Activated B cell treated with CpG ODN at 0.5 μM for 24 hours (primary cell): ENCODE results near the gene NFKBIE. TPM values are rescaled to one million over a fixed set of nuclear protein-coding genes. Genes with fewer than 3 reads are reported as not detected.
A peak's percentile ranks its signal among the peaks of the same experiment; 100 is the strongest.

Experiments
- ATAC-seq: fragments of 200-7000 bp; cut with Tn5 transposase; one replicate; pipeline ENCODE4 v1.10.0; 2021; ENCODE audit warnings: low read depth, mild to moderate bottlenecking, moderate library complexity
- CTCF ChIA-PET: fragments of 350-600 bp; sonication (Branson Sonifier 250); formaldehyde crosslinking; loops from one replicate; lab custom pipeline; 2021; ENCODE audit warnings: antibody characterized with exemption; lab: Charles Lee
- POLR2A ChIA-PET: fragments of 350-600 bp; sonication (Branson Sonifier 250); formaldehyde crosslinking; loops from one replicate; lab custom pipeline; 2021; ENCODE audit warnings: antibody characterized with exemption; lab: Charles Lee
- DNase-seq: peaks from one replicate; pipeline ENCODE4 v3.0.0; 2022
- H3K27ac Mint-ChIP-seq: one replicate; pipeline ENCODE4 v1.8.0; 2020; ENCODE audit warnings: mixed read lengths
- H3K27me3 Mint-ChIP-seq: one replicate; pipeline ENCODE4 v1.8.0; 2021; ENCODE audit warnings: mixed read lengths
- H3K36me3 Mint-ChIP-seq: one replicate; pipeline ENCODE4 v1.8.0; 2021; ENCODE audit warnings: low read depth, mixed read lengths
- H3K4me1 Mint-ChIP-seq: one replicate; pipeline ENCODE4 v1.8.0; 2021; ENCODE audit warnings: mixed read lengths
- H3K4me3 Mint-ChIP-seq: one replicate; pipeline ENCODE4 v1.8.0; 2020; ENCODE audit warnings: mild to moderate bottlenecking, mixed read lengths
- H3K9me3 Mint-ChIP-seq: one replicate; pipeline ENCODE4 v1.8.0; 2020; ENCODE audit warnings: mixed read lengths
- CTCF ChIP-seq: fragments of 200-600 bp; IDR thresholded peaks from one replicate; pipeline ENCODE4 v1.8.0; 2022; ENCODE audit warnings: antibody characterized with exemption, mild to moderate bottlenecking
- intact Hi-C: fragments of 100-400 bp; cut with micrococcal nuclease; formaldehyde crosslinking; loops from one replicate; pipeline ENCODE4 v1.15.1; 2024
- total RNA-seq: library from RNA; stranded (reverse); gene quantifications from 2 replicates; pipeline ENCODE4 v1.2.3, GENCODE V29; 2022

The NFKBIE gene
- total RNA-seq, 1 donor from 2014 or later, result 94.7 TPM

GRCh38 chr6:44250067-44250717 is 15.2 kb downstream of the NFKBIE start:
- no peak for TF ChIP-seq CTCF
- H3K27ac Mint-ChIP-seq, result peak overlapping the region; percentile 99
- POLR2A ChIA-PET, result interaction anchor here (0.7 to 9.4 kb wide), 2 partner anchors 10 to 51 kb away, joined by 4 to 549 read pairs; partner anchors contain the start of genes NFKBIE and SLC35B2
- intact Hi-C loops, result no loop called here
- ATAC-seq, result no peak
- no peaks in the 10 kb centered on the region for H3K9me3 Mint-ChIP-seq
- CTCF ChIA-PET, result no interaction called here
- H3K4me3 Mint-ChIP-seq, result peak overlapping the region; percentile 99
- no peaks in the 10 kb centered on the region for H3K27me3 Mint-ChIP-seq
- peaks cover 84% of the 10 kb centered on the region for H3K36me3 Mint-ChIP-seq
- peaks cover 83% of the 10 kb centered on the region for H3K4me1 Mint-ChIP-seq
- DNase-seq, result no peak

- no peak for DNase-seq
- POLR2A ChIA-PET, result interaction anchor here (9.4 kb wide), 1 partner anchor 11 kb away, joined by 549 read pairs; the partner anchor contains the start of genes NFKBIE and SLC35B2
- Mint-ChIP-seq H3K4me3 (peak overlapping the region; percentile 99), H3K9me3 (no peaks in the 10 kb centered on the region), H3K27ac (peak overlapping the region; percentile 99), H3K36me3 (peaks cover 75% of the 10 kb centered on the region), H3K4me1 (peaks cover 76% of the 10 kb centered on the region), H3K27me3 (no peaks in the 10 kb centered on the region)
- ATAC-seq, result no peak
- no peak for TF ChIP-seq CTCF
- intact Hi-C loops, result loop anchor here (10.0 kb wide), 1 partner anchor 474 kb away; the partner anchor contains the start of gene VEGFA
- CTCF ChIA-PET, result no interaction called here
These were observed 16.1 kb downstream of the NFKBIE start for GRCh38 chr6:44249082-44249748.

GRCh38 chr6:44248579-44248978 is 16.8 kb downstream of the NFKBIE start:
- Mint-ChIP-seq H3K4me1 (peaks cover 71% of the 10 kb centered on the region), H3K27ac (peak overlapping the region; percentile 99), H3K27me3 (no peaks in the 10 kb centered on the region), H3K9me3 (no peaks in the 10 kb centered on the region), H3K36me3 (peaks cover 70% of the 10 kb centered on the region), H3K4me3 (peak overlapping the region; percentile 99)
- intact Hi-C loops, result loop anchor here (10.0 kb wide), 1 partner anchor 474 kb away; the partner anchor contains the start of gene VEGFA
- ATAC-seq (no peak), DNase-seq (no peak)
- no peak for TF ChIP-seq CTCF
- POLR2A ChIA-PET, result interaction anchor here (0.7 to 9.4 kb wide), 5 partner anchors 12 to 619 kb away, joined by 3 to 549 read pairs (median 8); partner anchors contain the start of genes AARS2, GTPBP2, NFKBIE and SLC35B2
- CTCF ChIA-PET, result interaction anchor here (1.9 to 4.7 kb wide), 3 partner anchors 8 to 12 kb away, joined by 5 to 31 read pairs (median 11); partner anchors contain the start of gene SLC35B2

GRCh38 chr6:44247338-44248302 is 17.7 kb downstream of the NFKBIE start:
- CTCF ChIA-PET, result interaction anchor here (1.0 to 4.7 kb wide), 6 partner anchors 9 to 21 kb away, joined by 3 to 31 read pairs (median 8); partner anchors contain the start of gene SLC35B2
- ATAC-seq (peak; percentile 38), DNase-seq (peak; percentile 75)
- Mint-ChIP-seq H3K9me3 (no peaks in the 10 kb centered on the region), H3K4me1 (peaks cover 61% of the 10 kb centered on the region), H3K27ac (peak overlapping the region; percentile 99), H3K36me3 (peaks cover 60% of the 10 kb centered on the region), H3K4me3 (peak overlapping the region; percentile 99), H3K27me3 (no peaks in the 10 kb centered on the region)
- POLR2A ChIA-PET, result interaction anchor here (0.6 to 9.4 kb wide), 27 partner anchors 10 to 1882 kb away, joined by 3 to 549 read pairs (median 8); partner anchors contain the start of genes AARS2, CDC5L, GTPBP2 and MAD2L1BP
- intact Hi-C loops, result loop anchor here (1.0 to 10.0 kb wide), 5 partner anchors 10 to 619 kb away; partner anchors contain the start of genes AARS2, GTPBP2, MRPL14 and SLC35B2
- no peak for TF ChIP-seq CTCF
